HG03378 (cell line): ENCODE data around the gene TNFRSF12A.

Source experiments
- ATAC-seq: cut with Tn5 transposase; IDR thresholded peaks from one replicate; pipeline ENCODE4 v1.9.1; 2021; ENCODE audit warnings: mild to moderate bottlenecking, moderate library complexity; ENCODE audit not compliant: unreplicated experiment

TNFRSF12A gene

DNA sequence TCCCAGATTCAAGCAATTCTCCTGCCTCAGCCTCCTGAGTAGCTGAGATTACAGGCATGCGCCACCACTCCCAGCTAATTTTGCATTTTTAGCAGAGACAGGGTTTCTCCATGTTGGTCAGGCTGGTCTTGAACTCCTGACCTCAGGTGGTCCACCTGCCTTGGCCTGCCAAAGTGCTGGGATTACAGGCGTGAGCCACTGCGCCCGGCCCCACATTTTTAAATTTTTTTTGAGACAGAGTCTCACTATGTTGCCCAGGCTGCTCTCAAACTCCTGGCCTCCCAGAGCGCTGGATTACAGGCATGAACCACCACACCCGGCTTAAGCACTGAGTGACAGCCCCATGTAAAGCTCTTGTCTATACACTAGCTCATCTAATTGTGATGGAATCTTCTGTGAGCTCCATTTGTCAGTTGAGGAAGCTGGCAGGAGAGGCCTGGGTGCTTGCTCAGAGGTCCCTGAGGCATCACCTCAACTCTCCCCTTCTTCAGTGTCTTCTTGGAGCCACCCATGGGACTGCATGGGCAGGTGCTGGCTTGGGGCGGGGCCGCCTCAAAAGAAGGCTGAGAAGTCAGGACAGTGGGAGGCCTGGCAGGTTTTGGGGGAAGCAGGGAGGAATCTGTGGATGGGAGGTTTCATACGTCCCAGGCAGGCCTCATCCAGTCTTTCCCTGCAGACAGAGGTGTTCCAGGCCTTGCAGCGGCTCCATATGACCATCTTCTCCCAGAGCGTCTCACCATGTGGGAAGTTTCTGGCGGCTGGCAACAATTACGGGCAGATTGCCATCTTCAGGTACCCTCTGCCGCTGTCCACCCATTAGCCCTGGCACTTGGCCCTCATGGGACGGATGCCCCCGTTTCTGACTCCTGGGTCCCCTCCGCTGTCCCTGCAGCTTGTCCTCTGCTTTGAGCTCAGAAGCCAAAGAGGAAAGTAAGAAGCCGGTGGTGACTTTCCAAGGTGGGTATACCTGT lies 5.1 kb downstream of the TNFRSF12A start:
- ATAC-seq, result no peak

DNA sequence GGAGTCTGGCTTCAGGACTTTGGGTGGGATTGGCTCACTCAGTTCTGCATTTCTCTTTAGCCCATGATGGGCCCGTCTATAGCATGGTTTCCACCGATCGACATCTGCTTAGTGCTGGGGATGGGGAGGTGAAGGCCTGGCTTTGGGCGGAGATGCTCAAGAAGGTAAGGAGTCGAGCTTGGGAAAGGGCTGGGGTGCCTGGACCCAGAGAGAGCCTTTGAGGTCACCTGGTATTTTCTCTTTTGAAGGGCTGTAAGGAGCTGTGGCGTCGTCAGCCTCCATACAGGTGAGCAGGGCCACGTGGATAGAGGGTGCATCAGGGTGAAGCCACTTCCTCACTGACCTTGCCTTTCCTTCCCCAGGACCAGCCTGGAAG lies 5.8 kb downstream of the TNFRSF12A start:
- ATAC-seq, result no peak

DNA sequence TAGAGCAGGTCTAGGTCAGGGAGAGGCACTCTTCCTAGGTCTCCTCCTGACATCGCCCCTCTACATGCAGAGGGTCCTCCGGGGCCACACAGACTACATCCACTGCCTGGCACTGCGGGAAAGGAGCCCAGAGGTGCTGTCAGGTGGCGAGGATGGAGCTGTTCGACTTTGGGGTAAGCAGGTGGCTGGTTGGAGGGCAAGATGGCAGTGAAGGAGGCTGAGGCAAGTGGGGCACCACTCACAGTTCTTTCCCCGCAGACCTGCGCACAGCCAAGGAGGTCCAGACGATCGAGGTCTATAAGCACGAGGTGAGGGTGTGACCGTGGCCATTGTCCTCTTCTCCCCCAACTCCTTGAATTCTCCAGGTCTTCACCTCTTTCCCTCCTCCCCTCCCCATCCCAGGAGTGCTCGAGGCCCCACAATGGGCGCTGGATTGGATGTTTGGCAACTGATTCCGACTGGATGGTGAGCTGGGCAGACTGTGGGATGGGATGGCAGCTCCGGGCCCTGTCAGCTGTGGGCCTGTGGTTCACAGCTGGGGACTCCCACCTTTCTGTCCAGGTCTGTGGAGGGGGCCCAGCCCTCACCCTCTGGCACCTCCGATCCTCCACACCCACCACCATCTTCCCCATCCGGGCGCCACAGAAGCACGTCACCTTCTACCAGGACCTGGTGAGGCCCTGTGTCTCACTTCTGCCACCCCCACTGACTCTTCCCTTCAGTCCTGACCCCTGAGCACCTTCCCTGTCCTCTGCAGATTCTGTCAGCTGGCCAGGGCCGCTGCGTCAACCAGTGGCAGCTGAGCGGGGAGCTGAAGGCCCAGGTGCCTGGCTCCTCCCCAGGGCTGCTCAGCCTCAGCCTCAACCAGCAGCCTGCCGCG lies 6.7 kb downstream of the TNFRSF12A start:
- no peak for ATAC-seq

DNA sequence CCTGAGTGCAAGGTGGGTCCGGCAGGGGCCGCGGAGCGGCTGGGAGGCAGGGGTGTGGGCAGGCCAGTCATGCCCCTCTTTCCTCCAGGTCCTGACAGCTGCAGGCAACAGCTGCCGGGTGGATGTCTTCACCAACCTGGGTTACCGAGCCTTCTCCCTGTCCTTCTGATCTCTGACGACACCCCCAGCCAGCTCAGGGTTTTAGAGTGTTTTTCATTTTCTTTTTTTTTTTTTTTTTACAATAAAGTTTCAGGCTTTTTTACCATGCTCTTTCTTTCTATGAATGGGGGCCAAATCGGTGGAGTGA lies 7.3 kb downstream of the TNFRSF12A start:
- ATAC-seq, result no peak

DNA sequence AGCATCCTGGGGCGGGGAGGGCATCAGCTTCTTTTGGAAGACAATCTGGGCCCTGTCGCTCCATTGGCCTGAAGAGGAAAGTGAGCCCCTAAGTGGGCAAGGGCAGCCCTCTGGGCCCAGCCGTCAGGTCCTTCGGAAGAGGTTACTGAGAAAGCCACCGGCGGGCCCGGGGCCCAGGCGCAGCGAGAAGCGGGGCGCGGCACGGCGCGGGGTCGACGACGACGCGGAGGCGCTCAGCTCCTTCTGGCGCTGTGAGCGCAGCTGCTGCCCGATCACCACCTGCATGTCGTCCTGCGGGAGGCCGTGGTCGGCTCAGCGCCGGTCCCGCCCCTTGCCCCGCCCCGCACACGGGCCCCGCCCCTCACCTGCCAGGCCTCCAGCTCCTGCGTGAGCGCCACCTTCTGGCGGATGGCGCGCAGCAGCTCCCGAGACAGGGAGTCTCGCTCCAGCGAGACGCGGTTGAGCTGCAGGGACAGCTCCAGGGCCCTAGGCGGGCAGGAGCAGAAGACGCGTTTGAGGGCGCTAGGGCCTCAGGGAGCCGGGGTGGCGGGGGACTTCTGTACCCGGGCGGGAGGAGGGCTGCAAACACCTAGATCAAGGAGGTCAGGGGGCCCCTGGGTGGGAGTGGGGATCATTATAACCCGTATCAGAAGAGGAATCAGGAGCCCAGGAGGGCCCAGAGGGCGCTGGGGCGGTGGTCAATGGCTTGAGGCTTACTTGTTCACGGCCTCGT lies 8.0 kb downstream of the TNFRSF12A start:
- ATAC-seq, result no peak

DNA sequence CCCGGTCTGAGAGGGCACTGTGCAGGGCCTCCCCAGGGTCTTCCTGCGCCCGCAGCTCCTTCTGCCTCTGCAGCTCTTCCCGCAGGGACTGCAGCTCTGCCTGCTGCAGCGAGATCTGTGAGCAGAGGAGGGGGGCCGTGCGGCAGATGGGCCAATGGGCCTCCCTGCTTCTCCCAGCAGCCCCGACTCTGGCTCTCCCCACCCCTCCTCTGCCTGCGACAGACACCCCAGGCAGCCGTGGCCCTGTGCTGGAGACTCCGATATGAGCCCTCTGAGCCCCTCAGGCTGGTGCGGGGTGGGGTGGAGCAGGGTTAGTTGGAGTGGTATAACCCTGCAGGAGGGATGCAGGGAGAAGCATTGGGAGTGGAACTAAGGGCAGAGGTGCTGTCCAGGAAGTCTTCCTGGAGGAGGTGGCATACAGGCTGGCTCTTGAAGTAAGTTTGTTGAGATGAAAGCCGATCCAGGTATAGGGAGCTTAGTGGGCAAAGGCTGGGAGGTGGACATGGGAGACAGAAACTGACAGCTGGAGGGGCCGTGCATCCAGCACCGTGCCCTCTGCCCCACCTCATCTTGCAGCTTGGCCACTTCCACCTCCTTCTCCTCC lies 8.7 kb downstream of the TNFRSF12A start:
- ATAC-seq, result no peak

DNA sequence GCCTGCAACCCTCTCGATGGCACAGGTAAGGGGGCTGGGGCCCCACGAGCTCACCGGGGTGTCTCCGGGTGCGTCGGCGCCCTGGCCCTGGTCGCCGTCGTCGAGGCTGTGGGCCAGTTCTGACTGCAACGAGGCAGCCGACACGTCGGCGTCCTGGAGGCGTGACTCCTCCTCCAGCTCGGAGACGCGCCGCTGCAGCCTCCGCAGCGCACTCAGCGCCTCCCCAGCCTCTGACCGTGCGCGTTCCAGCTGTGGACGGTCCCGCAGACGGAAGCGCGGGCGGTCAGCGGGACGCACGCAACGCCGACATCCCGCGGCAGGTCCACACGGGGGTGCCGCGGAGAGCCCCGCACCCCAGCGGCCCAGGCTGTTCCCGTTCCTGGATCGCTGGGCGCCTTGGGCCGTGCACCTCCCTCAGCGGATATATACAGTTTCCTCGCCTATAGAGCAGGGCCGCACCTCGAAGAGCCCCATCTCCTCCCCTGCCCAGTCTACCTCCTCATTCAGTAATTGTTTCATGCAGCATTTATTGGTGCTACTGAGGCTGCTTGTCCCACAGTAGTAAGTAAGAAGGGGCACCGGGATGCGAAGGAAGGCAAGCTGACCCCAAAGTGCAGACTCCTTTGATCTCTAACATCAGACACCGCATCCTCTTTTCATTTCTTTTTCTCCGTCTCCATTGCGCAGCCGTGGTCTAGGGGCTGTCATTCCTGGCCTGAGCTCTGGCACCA lies 9.5 kb downstream of the TNFRSF12A start:
- ATAC-seq, result no peak

DNA sequence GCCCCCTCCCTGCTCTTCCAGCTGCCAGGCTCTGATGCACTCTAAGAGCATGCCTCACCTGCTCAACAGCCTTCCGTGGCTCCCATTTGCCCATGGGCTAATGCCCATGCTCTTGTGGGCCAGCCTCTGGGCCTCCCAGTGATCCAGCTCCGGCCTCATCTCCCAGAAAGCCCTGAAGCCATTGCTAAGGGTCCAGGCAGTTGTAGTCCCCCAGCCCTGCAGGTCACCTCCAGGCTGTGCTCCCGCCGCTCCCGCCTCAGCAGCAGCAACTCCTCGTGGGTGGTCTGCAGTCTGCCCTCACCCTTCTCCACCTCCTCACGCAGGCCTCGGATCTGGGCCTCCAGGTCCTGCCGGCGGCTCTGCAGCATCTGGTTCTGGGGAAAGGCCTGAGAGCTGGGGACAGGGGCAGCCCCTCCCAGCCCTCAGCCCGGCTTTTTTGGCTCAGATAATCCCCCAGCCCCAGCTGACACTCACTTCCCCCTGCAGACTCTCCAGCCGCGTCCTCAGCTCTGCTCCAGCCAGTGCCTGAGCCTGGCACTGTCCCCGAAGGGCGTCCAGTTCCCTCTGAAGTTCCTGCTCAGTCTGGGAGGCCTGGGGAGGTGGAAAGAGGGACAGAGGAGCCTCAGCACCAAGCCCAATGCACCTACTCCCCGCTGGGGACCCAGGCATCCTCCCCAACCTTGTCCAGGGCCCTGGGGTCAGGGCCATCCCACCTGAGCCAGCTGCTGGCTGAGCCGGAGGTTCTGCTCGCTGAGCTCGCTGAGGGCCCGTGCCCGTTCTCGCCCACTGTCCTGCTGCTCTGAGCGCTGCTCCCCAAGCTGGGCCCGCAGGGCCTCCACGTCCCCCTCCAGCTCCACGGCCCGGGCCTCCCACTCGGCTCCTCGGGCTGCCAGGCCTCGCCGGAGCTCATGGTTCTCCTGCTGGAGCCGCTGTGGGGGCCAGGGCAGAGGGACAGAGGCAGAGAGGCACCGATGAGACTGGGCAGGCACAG lies 10.3 kb downstream of the TNFRSF12A start:
- ATAC-seq, result no peak

DNA sequence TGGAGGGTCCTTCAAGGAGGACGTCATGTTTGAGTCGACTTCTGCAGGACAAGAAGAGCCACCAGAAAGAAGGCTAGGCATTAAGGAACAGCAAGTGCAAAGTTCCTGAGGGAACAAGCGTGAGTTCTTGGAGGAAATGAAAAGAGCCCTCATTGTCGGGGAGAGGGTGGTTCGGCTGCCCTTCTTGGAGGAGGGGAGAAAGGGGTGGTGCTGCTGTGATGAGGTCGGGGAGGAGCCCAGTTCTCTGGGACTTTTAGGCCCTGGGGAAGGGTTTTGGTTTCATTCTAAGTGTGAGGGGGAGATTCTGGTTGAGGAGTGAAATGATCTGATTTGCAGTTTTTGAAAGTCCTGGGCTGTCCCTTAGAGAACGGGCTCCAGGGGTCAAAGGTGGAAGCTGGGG lies 12.5 kb downstream of the TNFRSF12A start:
- no peak for ATAC-seq

DNA sequence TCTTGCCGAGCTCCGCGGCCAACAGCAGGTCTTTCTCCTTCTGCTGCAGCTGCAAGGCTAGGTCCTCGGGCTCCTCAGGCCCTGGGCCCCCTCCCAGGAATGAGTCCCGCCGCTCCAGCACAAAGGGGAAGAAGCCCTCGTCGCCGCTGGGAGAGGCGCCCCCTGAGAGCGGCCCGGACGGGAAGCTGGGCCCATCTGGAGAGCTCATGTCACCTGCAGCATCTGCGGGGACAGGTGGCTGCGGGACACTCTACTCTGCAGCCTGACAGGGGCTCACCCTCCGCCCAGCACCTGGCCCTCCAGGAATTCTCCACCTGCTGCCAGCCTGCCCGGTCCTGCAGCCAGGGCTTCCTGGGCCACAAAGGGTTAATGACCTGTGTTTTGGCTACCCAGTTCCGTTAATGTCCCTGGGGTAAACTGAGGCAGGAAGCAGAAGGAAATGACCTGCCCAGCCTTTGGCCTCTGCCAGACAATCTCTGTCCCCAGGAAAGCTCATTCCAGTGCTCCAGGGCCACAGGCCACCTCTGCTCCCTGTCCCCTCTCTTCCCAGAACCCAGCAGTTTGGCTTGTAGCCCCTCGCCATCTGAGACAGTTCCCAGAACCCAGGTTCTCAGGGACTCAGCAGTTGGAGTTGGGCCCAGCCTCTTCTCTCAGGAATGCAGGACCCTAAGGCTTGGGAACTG lies 15.3 kb downstream of the TNFRSF12A start:
- no peak for ATAC-seq

DNA sequence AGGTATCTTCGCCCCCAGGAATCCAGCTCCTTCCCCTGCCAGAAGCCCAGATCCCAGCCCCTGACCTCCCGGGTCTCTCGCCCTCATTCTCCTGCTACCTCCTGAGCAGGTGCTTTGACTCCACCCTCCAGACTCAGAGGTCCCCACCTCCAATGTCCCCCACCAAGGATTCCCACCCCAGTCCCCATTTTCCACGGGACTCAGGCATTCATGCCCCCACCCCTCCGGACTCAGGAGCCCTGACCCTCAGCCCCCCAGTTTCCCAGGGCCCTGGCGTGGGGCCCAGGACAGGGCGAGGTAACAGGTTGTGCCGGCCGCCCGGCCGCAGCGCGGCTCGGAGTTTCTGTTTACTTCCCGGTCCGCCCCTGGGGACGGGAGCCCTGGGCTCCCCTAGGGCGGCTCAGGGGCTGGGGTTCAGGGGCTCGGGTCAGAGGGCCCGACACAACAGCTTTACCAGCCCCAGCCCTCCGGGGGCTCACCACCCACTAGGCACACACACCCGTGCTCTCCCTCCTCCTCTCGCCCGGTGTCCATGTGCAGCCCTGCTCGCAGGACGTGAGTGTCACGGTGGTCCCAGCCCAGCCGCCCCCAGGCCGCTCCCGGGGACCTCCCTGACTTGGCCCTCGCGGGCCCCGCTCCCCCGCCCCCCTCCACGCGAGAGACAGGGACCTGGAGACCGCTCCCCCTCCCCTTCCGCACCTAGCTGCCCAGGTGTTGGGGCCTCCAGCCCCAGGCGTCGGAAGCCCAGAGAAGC lies 16.0 kb downstream of the TNFRSF12A start:
- ATAC-seq, result no peak

DNA sequence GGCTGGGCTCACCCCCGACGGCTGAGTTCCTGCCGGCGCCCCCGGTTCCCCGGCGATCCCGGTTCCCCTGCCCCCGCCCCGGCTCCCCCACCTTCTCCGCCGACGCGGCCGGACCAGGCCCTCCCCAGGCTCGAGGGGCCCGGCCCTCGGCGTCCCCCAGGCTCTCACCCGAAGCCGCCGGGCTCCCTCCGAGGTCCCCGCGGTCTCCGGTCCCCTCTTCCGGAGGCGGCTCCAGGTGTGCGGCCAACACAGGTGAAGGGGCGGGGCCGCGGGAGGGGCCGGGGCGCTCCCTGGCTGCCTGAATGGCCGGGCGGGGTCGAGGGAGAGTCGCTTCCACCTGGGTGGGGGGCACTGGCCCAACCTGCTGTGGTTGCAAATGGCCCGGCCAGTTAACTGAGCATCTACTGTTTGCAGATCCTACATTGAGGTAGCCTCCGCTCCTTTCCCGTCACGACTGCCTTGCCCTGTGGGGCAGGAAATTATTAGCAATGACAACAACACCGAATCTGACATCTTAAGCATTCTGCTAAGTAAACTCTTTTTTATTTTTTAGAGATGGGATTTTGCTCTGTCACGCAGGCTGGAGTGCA lies 16.7 kb downstream of the TNFRSF12A start, which contains the start of gene BICDL2:
Gene BICDL2, minus strand, starts transcription at position 219 of the 590 bp plus-strand sequence. CDS start 1,448 bp downstream, outside the sequence.
- ATAC-seq, result no peak

DNA sequence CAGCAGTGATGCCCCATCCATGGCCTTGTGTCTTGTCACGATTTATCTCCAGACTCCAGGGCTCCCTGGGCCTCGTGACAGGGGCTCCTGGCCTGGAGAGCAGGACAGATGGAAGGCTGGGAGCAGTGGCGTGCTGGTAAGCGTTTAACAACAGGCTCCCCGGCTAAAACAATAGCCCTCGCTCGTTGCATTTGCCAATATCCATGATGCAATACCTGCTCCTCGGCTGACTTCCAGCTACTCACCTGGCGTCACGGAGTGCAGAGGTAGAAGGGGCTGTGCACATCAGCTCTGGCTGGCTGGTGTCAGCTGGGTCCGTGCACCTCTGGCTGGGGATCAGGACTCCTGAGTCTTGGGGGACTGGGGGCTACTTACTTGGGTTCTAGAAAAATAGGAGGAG lies 18.1 kb downstream of the TNFRSF12A start:
- ATAC-seq, result no peak

DNA sequence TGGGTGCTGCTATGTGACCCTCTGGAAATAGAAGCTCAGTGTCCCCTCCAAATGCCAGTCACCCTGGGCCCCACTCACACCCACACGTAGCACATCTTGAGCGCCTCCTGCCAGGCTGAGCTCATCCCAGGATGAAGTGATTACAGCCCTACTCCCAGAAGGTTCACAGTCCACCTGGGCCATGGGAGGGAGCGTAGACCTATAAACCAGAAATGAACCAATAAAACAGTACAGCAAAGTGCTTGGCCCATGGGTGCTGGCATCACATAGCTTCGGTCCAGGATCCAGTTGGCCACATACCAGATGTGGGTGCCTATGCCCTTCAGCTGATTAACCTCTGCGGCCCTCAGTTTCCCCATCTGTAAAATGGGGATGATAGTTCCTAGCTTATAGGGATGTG lies 18.7 kb downstream of the TNFRSF12A start:
- no peak for ATAC-seq

DNA sequence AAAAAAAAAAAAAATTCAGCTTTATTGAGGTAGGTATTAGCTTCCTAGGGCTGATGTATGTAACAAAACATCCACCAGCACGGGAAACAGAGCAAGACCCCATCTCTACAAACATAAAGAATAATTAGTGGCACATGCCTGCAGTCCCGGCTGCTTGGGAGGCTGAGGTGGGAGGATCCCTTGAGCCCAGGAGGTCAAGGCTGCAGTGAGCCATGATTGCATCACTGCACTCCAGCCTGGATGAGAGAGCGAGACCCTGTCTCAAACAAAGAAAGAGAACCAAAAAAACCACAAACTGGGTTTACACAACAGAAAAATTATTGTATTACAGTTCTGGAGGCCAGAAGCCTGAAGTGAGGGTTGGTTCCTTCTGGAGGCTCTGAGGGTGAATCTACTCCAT lies 22.2 kb downstream of the TNFRSF12A start:
- ATAC-seq, result no peak

DNA sequence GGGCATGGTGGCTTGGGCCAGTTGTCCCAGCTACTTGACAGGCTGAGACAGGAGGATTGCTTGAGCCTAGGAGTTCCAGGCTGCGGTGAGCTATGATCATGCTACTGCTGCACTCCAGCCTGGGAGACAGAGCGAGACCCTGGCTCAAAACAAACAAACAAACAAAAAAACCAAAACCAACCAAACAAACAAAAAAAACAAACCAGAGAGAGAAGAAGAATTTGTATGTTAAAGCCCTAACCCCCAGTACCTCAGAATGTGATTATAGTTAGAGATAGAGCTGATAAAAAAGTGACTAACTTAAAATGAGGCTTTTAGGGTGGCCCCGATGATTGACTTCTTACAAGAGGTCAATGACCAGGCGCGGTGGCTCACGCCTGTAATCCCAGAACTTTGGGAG lies 24.5 kb downstream of the TNFRSF12A start:
- no peak for ATAC-seq
